COLO668 (cell line): ENCODE measurements around the gene ATP6V0D1.

Experiments used
- DNase-seq: peaks from one replicate; lab custom pipeline; 2025; ENCODE audit not compliant: unreplicated experiment; lab: John Stamatoyannopoulos, UW

ATP6V0D1 gene

GRCh38 chr16:67445913-67446907, 34.7 kb downstream of the ATP6V0D1 start:
- no peak for DNase-seq

GRCh38 chr16:67445441-67445912, 35.5 kb downstream of the ATP6V0D1 start:
- DNase-seq = no peak

DNA sequence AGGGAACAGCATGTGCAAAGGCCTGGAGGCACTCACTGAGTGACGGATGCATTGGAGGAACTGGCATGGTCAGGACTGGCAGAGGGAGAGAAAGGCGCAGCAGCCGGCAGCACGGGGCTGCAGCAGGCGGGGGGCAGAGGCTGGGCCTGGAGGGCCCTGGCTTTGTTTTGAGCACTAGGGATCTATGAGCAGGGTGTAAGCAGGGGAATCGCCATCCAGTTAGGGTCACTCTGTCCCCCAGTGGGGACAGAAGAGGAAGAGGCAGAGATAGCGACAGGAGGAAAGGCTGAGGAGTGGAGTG, 35.9 kb downstream of the ATP6V0D1 start:
- no peak for DNase-seq

DNA sequence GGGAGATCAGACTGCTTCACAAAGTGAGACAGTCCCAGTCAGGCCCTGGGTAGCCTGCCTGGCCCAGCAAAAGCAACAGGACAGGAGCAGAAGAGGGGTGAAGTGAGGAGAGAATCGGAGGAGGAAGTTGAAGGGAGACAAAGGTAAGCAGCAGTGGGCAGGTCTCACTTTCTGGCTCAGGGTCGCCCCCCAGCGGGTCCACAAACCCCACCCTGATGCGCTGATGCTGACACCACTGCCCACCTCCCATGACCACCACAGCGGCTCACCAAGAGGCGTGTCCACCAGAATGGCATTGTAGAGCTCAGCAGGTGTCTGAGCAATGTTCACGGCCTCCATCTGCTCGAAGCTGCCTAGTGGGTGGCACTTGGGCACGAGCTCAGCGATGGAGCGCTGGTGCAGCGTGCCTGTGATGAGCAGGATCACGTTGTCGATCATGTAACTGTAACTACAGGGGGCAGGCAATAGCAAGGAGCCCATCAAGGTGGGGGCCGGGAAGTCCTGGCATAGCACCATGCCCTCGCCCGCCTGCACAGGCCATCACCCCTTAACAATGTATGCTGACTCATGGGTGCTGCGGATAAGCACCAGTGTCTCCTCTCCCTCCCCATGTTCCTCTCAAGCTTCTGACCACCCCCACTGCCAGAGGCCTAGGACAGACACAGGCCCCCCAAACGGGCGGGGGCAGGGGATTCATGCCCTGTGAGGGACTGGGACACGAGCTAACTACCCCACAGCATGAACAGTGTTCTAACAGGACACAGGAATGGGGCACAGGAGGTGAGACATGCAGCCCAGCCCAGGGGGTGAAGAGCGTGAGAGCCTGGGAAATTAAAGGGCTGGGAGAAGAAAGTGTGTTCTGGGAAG, 36.5 kb downstream of the ATP6V0D1 start:
- no peak for DNase-seq

GRCh38 chr16:67443265-67443664, 37.7 kb downstream of the ATP6V0D1 start:
- DNase-seq = no peak

- no peak for DNase-seq
Observed at GRCh38 chr16:67442581-67443255, 38.2 kb downstream of the ATP6V0D1 start.

- DNase-seq = no peak
Observed at GRCh38 chr16:67441907-67442306, 39.0 kb downstream of the ATP6V0D1 start.

GRCh38 chr16:67441271-67441753, 39.6 kb downstream of the ATP6V0D1 start:
- DNase-seq = peak; percentile 96

DNA sequence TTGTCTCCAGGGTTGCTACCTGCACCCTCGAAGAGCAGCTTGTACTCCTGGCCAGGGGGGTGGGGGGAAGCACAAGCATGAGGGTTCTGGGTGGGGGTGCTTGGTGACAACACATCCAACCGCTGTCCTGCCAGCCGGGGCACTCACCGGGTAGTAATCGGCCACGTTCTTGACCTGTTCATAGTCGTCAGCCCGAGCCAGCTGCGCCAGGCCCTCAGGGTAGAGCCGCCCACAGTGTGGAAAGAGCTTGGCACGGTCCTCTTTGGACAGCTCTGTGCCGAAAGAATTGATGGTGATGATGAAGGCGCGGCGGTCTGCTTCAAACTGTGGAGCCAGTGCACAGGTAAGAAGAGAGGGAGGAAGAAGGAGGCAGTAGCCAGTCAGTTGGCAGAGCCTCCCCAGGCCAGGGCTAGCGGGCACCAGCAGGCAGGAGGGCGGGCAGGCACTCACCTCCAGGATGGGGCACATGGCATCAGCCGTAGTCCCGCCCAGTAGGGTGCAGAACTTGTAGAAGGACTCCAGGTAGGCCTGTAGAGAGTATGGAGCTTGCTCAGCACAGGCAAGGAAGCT, 42.0 kb downstream of the ATP6V0D1 start:
- DNase-seq = no peak

GRCh38 chr16:67438098-67438791, 42.7 kb downstream of the ATP6V0D1 start:
- no peak for DNase-seq

GRCh38 chr16:67437513-67437912, 43.4 kb downstream of the ATP6V0D1 start:
- no peak for DNase-seq

GRCh38 chr16:67436640-67437193, 44.2 kb downstream of the ATP6V0D1 start:
- no peak for DNase-seq

GRCh38 chr16:67435758-67436164, 45.2 kb downstream of the ATP6V0D1 start:
- DNase-seq = no peak

DNA sequence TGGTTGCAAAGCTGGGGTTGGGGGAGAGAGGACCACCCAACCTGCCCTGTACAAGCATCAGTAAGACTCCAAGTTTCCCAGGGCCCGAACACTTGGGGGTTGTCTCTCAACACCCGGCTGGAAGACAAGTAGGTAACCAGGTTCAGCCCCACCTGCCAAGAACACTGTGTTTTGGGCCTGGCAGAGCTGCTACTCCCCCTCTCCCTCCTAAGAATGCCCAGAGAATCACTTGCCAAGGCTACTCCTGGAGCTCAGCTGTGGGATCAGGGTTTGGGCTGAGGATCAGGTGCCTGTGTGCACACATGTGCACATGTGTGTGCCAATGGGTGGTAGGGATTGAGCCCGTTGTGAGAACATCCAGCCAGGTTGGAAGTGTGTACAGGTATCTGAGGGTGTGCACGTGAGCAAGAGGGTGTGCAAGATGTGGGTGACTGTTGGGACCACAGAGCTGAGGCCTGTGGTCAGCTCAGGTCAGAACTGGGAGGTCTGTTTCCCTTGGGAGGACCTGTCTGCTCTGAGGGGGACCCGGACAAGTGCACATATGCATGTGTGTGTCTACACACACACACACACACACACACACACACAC, 47.7 kb downstream of the ATP6V0D1 start:
- no peak for DNase-seq

DNA sequence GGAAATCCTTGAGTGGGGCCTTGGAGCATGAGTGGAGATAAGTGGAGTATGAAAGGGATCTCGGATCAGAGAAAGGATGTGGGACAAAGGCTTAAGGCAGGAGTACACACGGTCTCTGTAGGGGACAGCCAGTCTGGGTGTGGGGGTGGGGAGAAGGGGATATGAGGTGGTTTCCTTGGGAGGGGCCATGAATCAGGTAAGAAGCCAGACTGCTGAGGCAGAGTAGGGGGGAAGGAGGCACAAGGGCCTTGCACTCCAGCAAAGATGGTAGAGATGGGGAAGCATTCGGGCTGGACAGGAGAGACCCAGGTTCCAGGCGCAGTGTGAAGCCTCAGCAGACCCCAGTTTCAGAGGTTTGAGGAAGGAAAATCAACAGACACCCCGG, 48.5 kb downstream of the ATP6V0D1 start:
- no peak for DNase-seq

DNA sequence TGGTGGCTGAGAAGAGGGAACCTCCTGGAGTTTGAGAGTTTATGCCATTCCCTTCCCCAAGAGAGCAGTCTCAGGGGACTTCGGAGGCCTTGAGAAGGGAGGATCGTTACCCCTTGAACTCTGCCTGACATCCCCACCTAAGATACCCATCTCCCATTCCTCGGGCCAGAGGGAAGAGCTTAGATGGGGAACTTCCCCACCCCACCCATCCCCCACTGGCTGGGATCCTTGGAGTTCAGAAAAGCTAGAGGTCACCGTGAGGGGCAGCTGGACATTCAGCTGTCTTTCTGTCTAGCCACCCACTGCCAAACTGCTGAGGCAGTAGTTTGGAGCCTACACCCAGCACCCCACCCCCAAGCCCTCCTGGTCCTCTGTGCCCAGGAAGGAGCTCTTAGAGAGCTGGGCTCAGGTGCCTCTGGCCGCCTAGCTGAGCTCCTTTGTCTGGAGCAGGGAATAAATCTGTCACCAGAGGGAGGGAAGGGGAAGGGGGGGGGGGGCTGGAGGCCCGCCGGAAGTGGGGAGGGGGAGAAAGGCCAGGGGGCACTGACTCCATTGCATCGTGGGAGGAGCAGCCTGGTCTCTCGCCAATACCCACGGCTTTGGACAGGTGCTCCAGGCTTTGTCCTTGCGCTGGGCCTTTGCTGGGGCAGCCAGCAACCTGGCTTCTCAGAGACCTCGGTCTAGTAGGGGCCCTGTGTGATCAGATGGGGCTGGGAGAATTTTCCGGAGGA, 49.0 kb downstream of the ATP6V0D1 start:
- DNase-seq = no peak

DNA sequence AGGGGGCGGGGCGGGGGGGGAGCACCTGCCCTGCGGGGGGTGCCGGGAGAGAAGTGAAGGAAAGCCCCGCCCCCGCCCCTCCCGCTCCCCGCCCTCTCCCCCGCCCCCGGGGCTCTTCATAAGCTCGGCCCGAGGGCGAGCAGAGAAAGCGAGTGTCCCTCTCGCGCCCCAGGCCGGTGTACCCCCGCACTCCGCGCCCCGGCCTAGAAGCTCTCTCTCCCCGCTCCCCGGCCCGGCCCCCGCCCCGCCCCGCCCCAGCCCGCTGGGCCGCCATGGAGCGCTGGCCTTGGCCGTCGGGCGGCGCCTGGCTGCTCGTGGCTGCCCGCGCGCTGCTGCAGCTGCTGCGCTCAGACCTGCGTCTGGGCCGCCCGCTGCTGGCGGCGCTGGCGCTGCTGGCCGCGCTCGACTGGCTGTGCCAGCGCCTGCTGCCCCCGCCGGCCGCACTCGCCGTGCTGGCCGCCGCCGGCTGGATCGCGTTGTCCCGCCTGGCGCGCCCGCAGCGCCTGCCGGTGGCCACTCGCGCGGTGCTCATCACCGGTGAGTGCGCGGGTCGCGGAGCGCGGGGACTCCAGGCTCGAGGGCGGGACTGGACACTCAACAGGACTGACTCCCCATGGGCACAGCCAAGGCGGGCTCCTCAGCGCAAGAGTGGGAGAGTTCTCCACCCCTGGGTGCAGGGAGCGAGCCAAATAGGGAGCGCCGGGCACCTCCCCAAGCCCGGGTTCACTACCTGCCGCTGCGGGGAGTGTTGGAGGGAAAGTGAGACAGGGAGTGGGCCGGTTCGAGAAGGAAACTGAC, 49.8 kb downstream of the ATP6V0D1 start, which contains the start of gene HSD11B2:
Gene HSD11B2 (plus strand): TSS at position 145 of the 798 bp plus-strand sequence. CDS start 128 bp downstream, at position 273.
- DNase-seq = peak; percentile 82

- DNase-seq = peak; percentile 63
Observed at GRCh38 chr16:67430504-67430976, 50.4 kb downstream of the ATP6V0D1 start.
